GM12891 (cell line): ENCODE results near the gene JPH3.

Source experiments
- POLR2A ChIP-seq: IDR thresholded peaks from 2 replicates; pipeline ENCODE4 v1.6.1; 2011; ENCODE audit warnings: low read depth, low read length, control low read depth
- POLR2AphosphoS5 ChIP-seq: IDR thresholded peaks from 2 replicates; pipeline ENCODE4 v1.6.1; 2011; ENCODE audit warnings: low read depth, low read length, control low read depth
- POU2F2 ChIP-seq: IDR thresholded peaks from 2 replicates; pipeline ENCODE4 v1.6.1; 2011; ENCODE audit warnings: low read depth, mild to moderate bottlenecking, control low read depth, low read length, moderate library complexity
- SPI1 ChIP-seq: IDR thresholded peaks from 2 replicates; pipeline ENCODE4 v1.6.1; 2011; ENCODE audit warnings: low read depth, low read length, control low read depth
- TAF1 ChIP-seq: IDR thresholded peaks from 2 replicates; pipeline ENCODE4 v1.6.1; 2011; ENCODE audit warnings: low read depth, low read length, control low read depth

DNA sequence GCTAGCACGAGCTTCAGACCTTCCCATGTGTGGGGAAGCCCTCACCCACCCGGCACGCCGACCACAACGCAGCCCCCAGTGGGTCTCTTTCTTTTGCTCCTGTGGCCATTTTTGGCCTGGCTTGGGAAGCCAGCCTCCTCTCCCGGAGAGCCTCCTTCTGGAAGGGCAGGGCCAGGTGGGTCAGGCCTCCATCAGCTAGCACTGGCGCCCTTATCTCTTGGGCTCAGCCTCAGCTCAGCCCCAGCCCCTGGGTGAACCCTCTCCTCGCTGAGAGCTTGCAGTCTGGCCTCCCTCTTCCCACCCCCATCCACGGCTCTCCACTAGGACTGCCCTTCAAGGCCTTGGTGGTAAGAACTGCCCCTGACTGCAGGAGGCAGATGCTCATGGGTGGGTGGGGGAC lies 14.7 kb upstream of the JPH3 start:
- no peak for TF ChIP-seq TAF1
- no peak for TF ChIP-seq POLR2AphosphoS5
- no peak for TF ChIP-seq POLR2A
- no peak for TF ChIP-seq POU2F2
- no peak for TF ChIP-seq SPI1
